GM18951 (cell line): ENCODE measurements around the gene ARIH2.
A peak's percentile ranks its signal among the peaks of the same experiment; 100 is the strongest.

Source experiments
- POLR2A ChIP-seq: IDR thresholded peaks from 4 replicates; pipeline ENCODE4 v1.6.1; 2011; ENCODE audit warnings: mild to moderate bottlenecking; ENCODE audit not compliant: insufficient read length, insufficient read depth; ENCODE audit errors: extremely low read depth
- in situ Hi-C: fragments of 300-500 bp; cut with MboI; formaldehyde crosslinking; loops from one replicate; pipeline ENCODE4 v1.12.0; 2022; ENCODE audit warnings: low sequenced_read_pairs, mixed read lengths, inconsistent platforms; ENCODE audit not compliant: unreplicated experiment

ARIH2 gene

DNA sequence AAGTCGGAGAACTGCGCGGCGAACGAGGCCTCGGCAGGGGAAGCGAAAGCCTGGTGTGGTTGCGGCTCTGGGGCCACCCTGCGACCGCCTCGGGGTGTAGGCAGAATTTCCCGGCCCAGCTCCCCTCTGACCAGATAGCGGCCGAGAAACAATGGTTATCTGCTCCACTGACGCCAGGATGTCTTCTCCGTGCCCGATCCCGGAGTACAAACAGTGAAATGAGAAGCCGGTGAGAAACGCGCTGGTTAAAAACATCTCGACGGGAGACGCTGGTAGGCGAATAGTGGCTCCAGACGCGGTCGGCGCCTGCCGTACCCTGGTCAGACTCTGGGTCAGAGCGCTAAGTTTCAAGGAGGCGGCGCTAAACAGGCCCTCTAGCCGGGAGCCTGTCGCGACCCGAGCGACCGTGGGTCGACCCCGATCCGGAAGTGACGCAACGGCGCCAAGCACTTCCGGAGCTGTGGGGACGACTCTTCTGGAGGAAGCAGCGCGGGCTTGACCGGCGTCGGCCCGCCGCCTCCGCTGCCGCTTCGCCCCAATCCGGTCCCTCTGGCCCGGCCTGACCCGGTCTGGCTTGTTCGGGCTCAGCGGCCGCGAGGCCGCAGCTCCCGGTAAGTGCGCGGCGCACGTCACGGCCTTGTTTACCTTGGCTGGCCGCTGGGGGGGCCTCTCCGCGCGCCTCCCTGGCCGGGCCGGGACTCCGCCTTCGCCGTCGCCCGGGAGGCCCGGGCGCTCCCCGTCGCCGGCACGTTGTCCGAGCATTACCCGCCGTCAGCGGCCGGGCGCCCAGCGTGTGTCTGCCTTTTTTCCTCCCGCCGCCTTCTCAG lies at the start of gene ARIH2:
Gene ARIH2, plus strand, starts transcription at position 455 of the 827 bp plus-strand sequence. CDS start 8,717 bp downstream, outside the sequence.
- in situ Hi-C loops, result no loop called here

GRCh38 chr3:48877671-48878070 lies 41.0 kb upstream of the ARIH2 start:
- no peak for TF ChIP-seq POLR2A
- in situ Hi-C loops, result no loop called here

More for the DNA sequence above, at the start of gene ARIH2:
- peak; percentile 91 for TF ChIP-seq POLR2A

DNA sequence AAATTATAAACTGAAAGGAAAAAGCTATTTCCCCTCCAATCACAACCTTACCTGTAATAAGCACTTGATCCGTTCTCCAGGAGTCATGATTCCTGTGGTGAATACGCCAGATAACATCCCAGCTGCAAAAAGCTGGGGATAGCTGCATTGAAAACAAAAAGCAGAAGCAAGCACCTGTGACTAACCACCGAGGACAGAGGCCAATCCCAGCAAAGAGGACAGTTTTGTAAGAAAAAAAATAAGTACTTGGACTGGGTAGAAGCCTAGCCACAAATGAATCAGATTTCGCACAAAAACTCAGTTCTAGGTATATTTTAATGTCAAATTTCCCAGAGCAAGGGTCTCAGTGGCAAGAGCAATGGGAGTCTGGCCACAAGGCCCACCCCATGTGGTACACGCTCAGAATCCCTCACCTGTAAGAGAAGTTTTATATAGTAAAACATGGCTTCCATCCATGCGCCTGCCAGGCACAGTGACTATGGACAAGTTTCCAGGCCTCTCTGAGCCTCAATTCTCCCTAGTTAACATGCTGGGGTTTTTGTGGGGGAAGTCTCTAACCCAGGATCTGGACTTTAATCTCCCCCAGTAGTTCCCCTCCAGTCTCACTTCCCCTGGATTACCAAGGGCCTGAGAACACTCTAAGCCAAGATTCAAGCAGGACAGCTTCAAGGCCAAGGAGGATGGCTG lies 39.2 kb upstream of the ARIH2 start:
- in situ Hi-C loops, result no loop called here
- no peak for TF ChIP-seq POLR2A

- TF ChIP-seq POLR2A, result no peak
- in situ Hi-C loops, result no loop called here
Observed at GRCh38 chr3:48879994-48880377, 38.7 kb upstream of the ARIH2 start.

DNA sequence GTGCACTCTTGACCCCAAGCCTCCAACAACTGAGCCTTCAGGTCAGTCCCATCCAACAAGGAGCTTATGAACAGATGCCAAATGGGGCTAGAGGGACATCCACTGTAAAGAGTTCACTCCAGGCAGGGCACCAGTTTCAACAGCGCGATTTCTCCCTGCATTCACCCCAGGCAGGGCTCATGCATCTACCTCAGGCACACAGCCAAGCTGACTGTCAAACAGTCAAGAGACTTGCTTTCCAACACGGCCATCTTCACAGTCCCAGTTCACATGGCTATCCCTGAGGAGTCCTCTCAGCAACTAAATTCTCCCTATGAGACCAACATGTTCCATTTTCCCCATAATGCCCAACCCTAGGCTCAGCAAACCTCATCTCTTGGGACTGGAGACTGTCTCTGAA lies 37.6 kb upstream of the ARIH2 start:
- in situ Hi-C loops, result no loop called here
- no peak for TF ChIP-seq POLR2A

DNA sequence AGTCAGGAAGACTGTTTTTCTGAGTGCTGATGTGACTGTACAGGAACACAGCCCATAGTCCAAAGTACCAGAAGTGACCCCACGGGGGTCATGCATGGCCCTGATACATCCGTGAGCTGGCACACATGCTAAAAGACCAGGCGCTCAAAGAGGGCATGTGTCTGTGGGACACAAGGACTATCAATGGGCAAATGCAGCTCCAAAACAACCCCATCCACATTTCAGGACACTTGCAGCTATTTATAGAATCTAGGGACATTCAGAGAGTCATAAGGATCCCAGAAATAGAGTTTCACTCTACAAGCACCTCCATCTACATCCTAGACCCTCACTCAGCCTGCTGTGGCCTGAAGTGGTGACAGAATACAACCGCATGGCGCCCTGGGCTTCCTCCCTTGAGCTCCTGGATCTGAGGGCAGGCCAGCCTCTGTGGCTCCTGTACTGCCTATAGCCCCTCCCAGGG lies 37.0 kb upstream of the ARIH2 start:
- in situ Hi-C loops, result no loop called here
- TF ChIP-seq POLR2A, result no peak

- TF ChIP-seq POLR2A, result no peak
- in situ Hi-C loops, result no loop called here
Observed at GRCh38 chr3:48885753-48886152, 32.9 kb upstream of the ARIH2 start.

GRCh38 chr3:48891606-48892005 lies 27.0 kb upstream of the ARIH2 start:
- no peak for TF ChIP-seq POLR2A
- in situ Hi-C loops, result no loop called here

DNA sequence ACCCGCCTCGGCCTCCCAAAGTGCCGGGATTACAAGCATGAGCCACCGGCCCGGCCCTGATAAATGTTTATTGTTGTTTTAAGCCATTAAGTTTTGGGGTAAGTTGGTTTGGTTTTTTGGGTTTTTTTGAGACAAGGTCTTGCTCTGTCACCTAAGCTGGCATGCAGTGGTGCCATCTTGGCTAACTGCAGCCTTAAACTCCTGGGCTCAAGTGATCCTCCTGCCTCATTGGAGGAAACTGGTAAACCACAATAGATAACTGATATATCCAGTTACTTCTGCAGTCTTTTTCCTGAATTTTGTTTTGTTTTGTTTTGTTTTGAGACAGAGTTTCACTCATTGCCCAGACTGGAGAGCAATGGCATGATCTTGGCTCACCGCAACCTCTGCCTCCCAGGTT lies 24.1 kb upstream of the ARIH2 start:
- in situ Hi-C loops, result no loop called here
- no peak for TF ChIP-seq POLR2A

- in situ Hi-C loops, result no loop called here
- no peak for TF ChIP-seq POLR2A
Observed at GRCh38 chr3:48896936-48897335, 21.7 kb upstream of the ARIH2 start.

GRCh38 chr3:48897460-48898376 lies 20.9 kb upstream of the ARIH2 start:
- in situ Hi-C loops, result no loop called here
- no peak for TF ChIP-seq POLR2A

DNA sequence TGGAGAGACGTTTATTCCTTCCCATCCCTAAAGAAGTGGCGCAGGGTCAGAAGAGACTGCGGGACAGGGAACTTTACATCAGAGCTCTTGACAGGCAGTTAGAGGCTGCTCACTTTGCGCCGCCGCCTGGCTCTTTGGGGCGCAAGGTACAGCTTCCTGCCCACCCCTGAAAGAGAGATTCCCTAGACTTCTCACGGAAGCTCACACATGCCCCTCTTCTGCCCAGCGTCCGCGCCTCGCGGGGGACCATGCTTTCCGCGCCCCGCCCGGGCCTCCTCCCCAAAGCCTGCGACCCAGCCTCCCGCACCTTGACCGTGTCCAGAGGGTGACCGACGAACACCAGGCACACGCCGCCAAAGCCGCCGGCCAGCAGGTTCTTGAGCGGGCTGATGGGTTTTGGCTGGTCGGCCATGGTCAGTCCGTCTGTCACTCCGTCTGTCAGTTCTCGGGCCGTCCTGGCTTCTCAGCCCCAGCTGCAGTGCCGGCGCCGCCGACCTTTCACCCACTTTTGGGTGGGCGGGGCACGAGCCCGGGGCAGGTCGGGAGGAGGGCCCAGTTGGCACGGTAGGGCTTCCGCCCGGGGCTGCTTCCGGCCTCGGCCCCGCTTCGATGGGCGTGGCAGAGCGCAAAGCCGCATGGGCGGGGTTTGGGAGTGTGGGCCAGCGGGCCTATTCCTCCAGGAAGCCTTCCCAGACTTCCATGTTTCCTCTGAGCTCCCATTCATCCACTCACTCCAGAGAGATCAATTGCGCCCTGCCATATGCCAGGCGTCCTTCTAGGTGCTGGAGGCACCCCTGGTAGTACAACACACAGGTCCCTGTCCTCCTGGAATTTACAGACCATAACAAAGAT lies 20.0 kb upstream of the ARIH2 start, which contains the start of gene SLC25A20:
Gene SLC25A20, minus strand, starts transcription at position 500 of the 852 bp plus-strand sequence. Its CDS starts 88 bp downstream, at position 412.
- peak; percentile 61 for TF ChIP-seq POLR2A
- in situ Hi-C loops, result no loop called here
